GM19324 (cell line): ENCODE results near the gene FOXC2.

Experiments
- ATAC-seq: cut with Tn5 transposase; IDR thresholded peaks from one replicate; pipeline ENCODE4 v1.9.1; 2021; ENCODE audit warnings: mild to moderate bottlenecking, moderate library complexity; ENCODE audit not compliant: unreplicated experiment, low FRiP score

The FOXC2 gene

DNA sequence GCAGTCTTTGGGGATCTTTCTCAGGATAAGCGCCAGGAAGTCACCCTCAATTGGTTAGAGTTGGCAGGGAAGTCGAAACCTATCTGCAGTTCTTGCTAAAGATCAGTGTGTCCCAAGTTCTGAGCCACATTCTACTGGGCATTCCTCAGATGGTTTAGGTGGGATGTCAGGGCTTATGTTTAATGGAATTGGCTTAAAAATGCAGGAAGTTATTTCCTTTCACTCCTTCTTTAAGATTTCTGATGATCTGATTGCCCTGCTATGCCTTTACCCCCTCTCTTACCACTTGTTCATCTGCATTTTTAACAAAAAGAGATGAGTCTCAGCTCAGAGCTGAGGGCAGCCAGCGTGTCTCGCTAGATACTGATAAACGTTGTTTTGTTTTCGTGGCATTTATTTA lies 42.5 kb downstream of the FOXC2 start:
- ATAC-seq: no peak

DNA sequence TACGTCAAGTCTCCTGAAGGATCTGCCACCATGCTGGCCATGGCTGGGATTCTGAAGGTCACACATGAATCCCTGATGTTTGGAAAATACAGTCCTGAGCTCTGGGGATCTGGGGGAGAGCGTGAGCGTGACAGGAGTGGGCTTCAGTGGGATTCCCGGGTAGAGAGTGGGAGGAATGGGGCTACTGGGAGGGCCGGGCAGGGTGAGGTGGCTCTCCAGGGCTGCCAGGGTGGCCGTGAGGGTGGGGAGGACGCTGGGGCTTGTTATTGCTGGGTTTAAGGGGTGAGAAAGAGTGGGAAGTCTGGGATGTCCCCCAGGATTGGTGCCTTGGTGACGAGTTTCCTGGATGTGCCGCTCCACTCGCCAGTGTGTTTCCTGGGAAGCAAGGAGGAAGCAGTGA lies 43.0 kb downstream of the FOXC2 start:
- ATAC-seq: no peak

DNA sequence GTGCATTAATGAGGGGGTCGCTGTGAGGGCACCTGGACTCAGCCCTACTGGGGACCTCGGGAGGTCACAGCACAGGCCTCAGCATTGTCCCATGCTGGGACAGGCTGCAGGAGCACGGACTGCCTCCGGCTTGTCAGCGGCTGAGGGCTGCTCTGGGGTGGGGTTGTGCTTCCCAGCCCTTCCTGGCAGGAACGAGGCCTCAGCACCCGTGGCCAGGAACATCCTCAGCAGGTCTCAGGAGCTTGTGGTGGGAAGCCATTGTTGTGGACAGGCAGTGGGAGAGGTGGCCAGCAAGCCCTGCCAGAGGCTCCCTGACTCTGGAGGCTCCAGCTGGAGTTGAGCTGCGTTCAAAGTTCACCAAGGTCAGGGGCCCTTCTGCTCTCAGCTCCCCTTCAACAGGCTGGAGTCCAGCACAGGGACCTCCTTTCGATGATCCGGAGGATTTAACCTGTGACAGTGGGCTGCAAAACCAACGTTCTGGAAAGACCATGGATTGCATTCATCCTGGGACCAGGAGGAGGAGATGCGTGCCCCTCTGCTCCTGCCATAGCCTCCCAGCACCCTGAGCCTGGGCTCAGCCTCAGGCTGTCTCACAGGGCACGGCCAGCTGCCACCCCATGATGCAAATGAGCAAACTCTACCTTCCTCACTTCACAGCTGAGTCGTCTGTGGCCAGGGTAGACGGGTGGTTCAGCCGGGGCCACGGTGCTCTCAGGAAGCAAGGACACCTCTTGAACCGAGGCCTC lies 44.3 kb downstream of the FOXC2 start:
- no peak for ATAC-seq

DNA sequence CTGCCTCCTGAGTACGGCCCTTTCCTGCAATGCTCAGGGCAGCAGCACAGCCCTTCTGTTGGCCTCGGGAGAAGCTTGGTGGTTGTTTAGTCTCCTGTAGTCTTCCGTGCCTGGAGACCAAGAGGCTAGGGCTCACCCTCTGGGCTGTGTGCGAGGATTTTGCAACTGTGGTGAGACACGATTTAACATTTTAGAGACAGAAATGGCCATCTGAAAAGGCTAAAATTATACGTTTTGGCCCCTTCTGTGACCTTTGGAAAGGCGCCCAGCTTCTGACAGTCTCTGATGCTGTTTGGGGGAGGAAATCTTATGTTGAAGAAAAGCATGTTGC lies 44.9 kb downstream of the FOXC2 start:
- no peak for ATAC-seq

DNA sequence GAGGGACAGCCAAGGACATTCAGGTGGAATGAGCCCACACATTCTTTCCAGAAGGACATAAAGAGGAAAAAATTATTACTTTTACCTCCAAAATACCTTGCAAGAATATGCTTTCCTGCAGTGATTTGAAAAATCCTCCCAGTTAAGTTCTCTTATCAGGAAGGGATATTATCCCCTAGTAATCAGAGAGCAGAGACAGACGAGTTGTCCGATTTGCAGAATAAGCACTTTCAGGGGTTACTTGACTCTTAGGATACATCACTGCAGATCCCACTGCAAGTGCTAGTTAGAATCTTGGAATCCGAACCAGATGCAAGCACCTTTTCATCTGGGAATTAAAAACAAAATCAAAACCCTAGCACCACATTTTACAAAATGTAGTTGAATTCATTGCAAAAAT lies 45.3 kb downstream of the FOXC2 start:
- no peak for ATAC-seq

DNA sequence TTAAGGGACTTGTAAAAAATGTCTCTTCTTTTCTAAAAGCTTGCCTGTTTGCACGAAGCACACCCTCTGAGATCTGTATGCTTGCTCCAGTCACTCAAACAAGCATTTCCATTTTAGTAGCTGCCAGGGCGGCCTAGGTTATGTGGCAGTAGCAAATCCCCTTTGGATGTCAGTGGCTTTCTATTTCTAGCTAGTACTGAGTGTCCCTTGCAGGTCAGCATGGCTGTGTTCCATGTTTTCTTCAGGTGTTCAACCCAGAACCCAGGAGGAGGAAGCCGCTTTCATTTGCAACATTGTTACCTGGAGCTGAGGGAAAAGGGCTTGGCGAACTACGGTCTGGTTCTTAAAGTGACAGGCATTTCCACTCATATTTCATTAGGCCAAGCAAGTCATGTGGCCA lies 48.1 kb downstream of the FOXC2 start:
- no peak for ATAC-seq

DNA sequence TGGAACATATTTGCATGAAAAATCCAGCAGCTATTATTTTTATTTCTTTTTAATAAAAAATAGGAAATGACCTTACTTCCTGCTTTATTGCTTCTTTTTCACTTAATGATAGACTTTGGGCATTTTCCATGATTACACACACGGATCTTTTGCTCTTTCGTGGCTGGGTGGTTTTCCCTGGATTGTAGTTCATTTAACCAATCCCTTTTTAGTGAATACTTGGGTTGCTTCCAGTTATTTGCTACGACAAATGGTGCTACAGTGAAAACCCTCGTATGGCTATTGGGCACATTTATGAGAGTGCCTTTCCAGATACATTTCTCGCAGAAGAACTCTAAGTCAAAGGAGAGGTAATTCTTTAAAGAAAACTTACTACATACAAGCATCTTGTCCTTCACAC lies 50.3 kb downstream of the FOXC2 start:
- ATAC-seq: no peak

DNA sequence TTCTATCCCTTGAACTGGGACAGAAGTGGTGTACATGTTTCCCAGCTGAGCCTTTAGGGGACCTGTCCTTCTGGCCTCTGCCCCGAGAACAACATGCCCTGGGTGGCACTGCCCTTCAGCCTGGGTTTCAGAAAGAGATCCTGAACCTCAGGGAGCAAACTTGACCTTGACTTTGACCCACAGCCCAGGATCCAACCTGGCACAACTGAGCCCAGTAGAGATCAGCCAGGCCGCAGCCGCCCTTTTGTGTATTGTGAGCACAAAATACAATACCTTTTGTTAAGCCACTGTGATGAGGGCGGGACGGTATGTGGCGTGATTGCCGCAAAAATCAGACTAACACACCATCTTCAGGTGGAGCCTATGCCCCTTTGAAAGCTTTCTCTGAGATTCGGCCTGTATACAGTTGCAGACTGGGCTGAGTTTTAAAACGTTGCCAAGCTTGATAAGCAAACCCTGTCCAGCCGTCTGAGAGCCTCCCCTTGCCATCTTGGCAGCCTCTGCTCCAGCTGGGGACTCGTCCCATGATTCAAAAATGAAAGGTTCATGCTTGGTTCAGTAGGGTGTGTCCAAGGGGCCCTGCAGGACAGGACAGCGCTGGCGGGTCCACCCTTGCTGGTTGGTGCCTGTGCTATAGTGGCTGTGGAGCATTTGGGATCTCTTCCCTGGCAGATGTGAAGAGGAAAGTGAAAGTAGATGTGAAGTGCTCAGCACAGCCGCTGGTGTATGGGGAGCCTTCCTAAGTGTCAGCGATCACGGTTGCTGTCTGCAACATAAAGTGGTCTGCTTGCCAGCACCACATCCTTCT lies 52.0 kb downstream of the FOXC2 start:
- ATAC-seq: no peak
